GM12878 (cell line): ENCODE data around the gene ALOXE3. TPM values are rescaled to one million over a fixed set of nuclear protein-coding genes. Genes with fewer than 3 reads are reported as not detected.

Source experiments
- ATAC-seq: fragments of 200-7000 bp; cut with Tn5 transposase; 3 replicates; pipeline ENCODE4 v1.9.1; 2020; ENCODE audit warnings: mild to moderate bottlenecking, moderate library complexity
- BruUV-seq: library from RNA; stranded (reverse); fragments of 400-500 nt; replicated peaks from 2 replicates; lab custom pipeline; 2021; lab: Mats Ljungman, UMichigan
- CTCF ChIA-PET: fragments of 300-600 bp; sonication (Branson Sonifier 250); formaldehyde crosslinking; extraction: SDS; loops from one replicate; lab custom pipeline; 2021; ENCODE audit warnings: inconsistent platforms; lab: Yijun Ruan, JAX
- POLR2A ChIA-PET: fragments of 350-600 bp; formaldehyde crosslinking; extraction: SDS; loops from one replicate; lab custom pipeline; 2021; ENCODE audit warnings: inconsistent platforms; lab: Charles Lee
- RAD21 ChIA-PET: fragments of 300-600 bp; sonication (Branson Sonifier 250); formaldehyde crosslinking; loops from one replicate; lab custom pipeline; 2023; ENCODE audit warnings: antibody characterized with exemption; ENCODE audit not compliant: unreplicated experiment; lab: Charles Lee
- SMC1A ChIA-PET: fragments of 300-600 bp; sonication (Branson Sonifier 250); formaldehyde crosslinking; loops from one replicate; lab custom pipeline; 2023; ENCODE audit not compliant: unreplicated experiment, uncharacterized antibody; lab: Charles Lee
- DNase-seq: peaks from one replicate; pipeline ENCODE4 v3.0.0-alpha.2; 2011; ENCODE audit warnings: low read depth, low spot score
- FAIRE-seq: peaks from 3 replicates; lab custom pipeline; 2011; peaks lifted over from hg19 to GRCh38; lab: Jason Lieb, UNC
- H2AFZ ChIP-seq: 2 replicates; pipeline ENCODE4 v1.6.0; 2011; ENCODE audit warnings: low read depth, low read length, control low read depth; ENCODE audit not compliant: control insufficient read depth
- H3K27ac ChIP-seq: 2 replicates; pipeline ENCODE4 v1.5.1; 2011; ENCODE audit warnings: control low read depth; ENCODE audit not compliant: control insufficient read depth, insufficient read depth
- H3K27me3 ChIP-seq, 2 experiments: replicated peaks in 1 of 2; 2 replicates each; pipeline versions ENCODE4 v1.6.0 to v1.6.1; 2011; ENCODE audit warnings: low read length in 1 of 2; ENCODE audit not compliant: control insufficient read depth in 2 of 2, insufficient read depth in 2 of 2
- H3K36me3 ChIP-seq, 2 experiments: 2 replicates each; pipeline ENCODE4 v1.5.1; 2011; ENCODE audit warnings: low read length in 1 of 2; ENCODE audit not compliant: control insufficient read depth in 2 of 2, insufficient read depth in 2 of 2
- H3K4me1 ChIP-seq: 2 replicates; pipeline ENCODE4 v1.6.1; 2011; ENCODE audit warnings: mild to moderate bottlenecking, low read length, moderate library complexity, mixed read lengths; ENCODE audit not compliant: control insufficient read depth, insufficient read depth
- H3K4me2 ChIP-seq: 2 replicates; pipeline ENCODE4 v1.6.0; 2011; ENCODE audit warnings: control low read depth; ENCODE audit not compliant: control insufficient read depth, insufficient read depth
- H3K4me3 ChIP-seq: fragments of 200-600 bp; sonication (generic); 2 replicates; pipeline ENCODE4 v1.5.1; 2016
- H3K79me2 ChIP-seq: 2 replicates; pipeline ENCODE4 v1.6.0; 2011; ENCODE audit warnings: low read length; ENCODE audit not compliant: control insufficient read depth, insufficient read depth
- H3K9ac ChIP-seq: 2 replicates; pipeline ENCODE4 v1.8.0; 2011; ENCODE audit warnings: low read length, control low read depth, mixed read lengths; ENCODE audit not compliant: control insufficient read depth, insufficient read depth
- H3K9me3 ChIP-seq: replicated peaks from 3 replicates; pipeline ENCODE4 v1.5.1; 2011; ENCODE audit warnings: mild to moderate bottlenecking, low read length; ENCODE audit not compliant: control insufficient read depth, insufficient read depth
- H4K20me1 ChIP-seq: 2 replicates; pipeline ENCODE4 v1.6.0; 2011; ENCODE audit not compliant: control insufficient read depth, insufficient read depth
- BHLHE40 ChIP-seq, 2 experiments: fragments of 450-650 bp in 1 of 2; IDR thresholded peaks; 2 replicates each; pipeline ENCODE4 v1.6.1; 2011 to 2017; ENCODE audit warnings: low read depth in 2 of 2, borderline replicate concordance in 1 of 2, improper control_type of control experiment in 1 of 2, low read length in 1 of 2, mild to moderate bottlenecking in 1 of 2
- CTCF ChIP-seq, 3 experiments: IDR thresholded peaks in 2 of 3; conservative IDR thresholded peaks in 1 of 3; 2 replicates each; pipeline ENCODE4 v1.5.1; 2011; ENCODE audit warnings: low read depth in 3 of 3, low read length in 3 of 3, mild to moderate bottlenecking in 3 of 3, control low read depth in 2 of 3, moderate library complexity in 2 of 3, inconsistent platforms in 1 of 3, mixed read lengths in 1 of 3; ENCODE audit not compliant: control insufficient read depth in 2 of 3, insufficient read depth in 1 of 3; ENCODE audit errors: extremely low read depth in 1 of 3
- GATAD2B ChIP-seq: fragments of 450-650 bp; conservative IDR thresholded peaks from 2 replicates; pipeline ENCODE4 v1.6.1; 2017; ENCODE audit warnings: low read depth, mild to moderate bottlenecking, moderate library complexity
- IKZF1 ChIP-seq: fragments of 450-650 bp; conservative IDR thresholded peaks from 2 replicates; pipeline ENCODE4 v1.6.1; 2017; ENCODE audit warnings: antibody characterized with exemption, mild to moderate bottlenecking
- PAX8 ChIP-seq: fragments of 450-650 bp; IDR thresholded peaks from 2 replicates; pipeline ENCODE4 v1.6.1; 2017; ENCODE audit warnings: mild to moderate bottlenecking, moderate library complexity
- PRDM15 ChIP-seq: fragments of 450-650 bp; formaldehyde crosslinking; IDR thresholded peaks from 2 replicates; pipeline ENCODE4 v1.4.0; 2020; ENCODE audit warnings: mild to moderate bottlenecking, moderate library complexity
- RAD21 ChIP-seq: IDR thresholded peaks from 2 replicates; pipeline ENCODE4 v1.6.1; 2011; ENCODE audit warnings: mild to moderate bottlenecking, low read depth, low read length, moderate library complexity; ENCODE audit not compliant: insufficient read depth
- SMC3 ChIP-seq: IDR thresholded peaks from 2 replicates; pipeline ENCODE4 v1.6.1; 2011; ENCODE audit warnings: low read length, improper control_type of control experiment, borderline replicate concordance
- SPI1 ChIP-seq: IDR thresholded peaks from 2 replicates; pipeline ENCODE4 v1.6.1; 2011; ENCODE audit warnings: low read depth, mild to moderate bottlenecking, low read length, moderate library complexity, borderline replicate concordance; ENCODE audit not compliant: insufficient read depth
- TCF3 ChIP-seq: IDR thresholded peaks from 2 replicates; pipeline ENCODE4 v1.6.1; 2012; ENCODE audit warnings: low read depth, mild to moderate bottlenecking, low read length, borderline replicate concordance; ENCODE audit not compliant: insufficient read depth
- YY1 ChIP-seq: IDR thresholded peaks from 2 replicates; pipeline ENCODE4 v1.6.1; 2011; ENCODE audit warnings: low read depth, mild to moderate bottlenecking, low read length
- WGBS: methylation state at CpG from one replicate; pipeline ENCODE4 v1.1.6; 2016; ENCODE audit warnings: low lambda C conversion rate; ENCODE audit not compliant: insufficient replicate concordance, insufficient coverage; ENCODE audit errors: missing lambda C conversion rate; 5-methylcytosine and 5-hydroxymethylcytosine counted together
- in situ Hi-C: fragments of 300-500 bp; cut with MboI; formaldehyde crosslinking; loops from 9 replicates; pipeline ENCODE4 v1.14.3; 2018; ENCODE audit warnings: mixed read lengths
- intact Hi-C: fragments of 100-400 bp; cut with micrococcal nuclease; formaldehyde crosslinking; loops from one replicate; pipeline ENCODE4 v1.14.2; 2022; ENCODE audit not compliant: unreplicated experiment
- polyA plus RNA-seq, 11 experiments: library from polyadenylated mRNA; depleted of rRNA in 4 of 11; unstranded in 6 of 11; stranded (reverse) in 5 of 11; fragments of >200 nt; fragmentation: Nextera tagmentation in 4 of 11; fragmentation: Illumina TruSeq in 1 of 11; extraction: Ambion mirVana in 4 of 11; extraction: Trizol in 1 of 11; gene quantifications; 1 replicate in 1 of 11; 2 replicates in 10 of 11; pipeline versions ENCODE4 v1.2.1 to v1.2.3, GENCODE V29; 2011 to 2016; ENCODE audit warnings: inconsistent platforms in 2 of 11, missing spikeins in 2 of 11, low read depth in 1 of 11
- total RNA-seq, 4 experiments: library from RNA; depleted of rRNA in 3 of 4; stranded (reverse); fragments of >200 nt in 3 of 4; fragmentation: Illumina TruSeq in 1 of 4; extraction: Trizol in 1 of 4; gene quantifications; 2 replicates each; pipeline versions ENCODE4 v1.2.1 to v1.2.3, GENCODE V29; 2013 to 2021

Gene ALOXE3
- total and polyA plus RNA-seq, 10 of the 15 experiments (the other 5 are each of a cell fraction or from before 2014, with no cell fraction given): 0.04 TPM; not detected in 9

- ChIA-PET CTCF (interaction anchor here (0.7 to 9.4 kb wide), 12 partner anchors 8 to 217 kb away, joined by 3 to 159 read pairs (median 4); partner anchors contain the start of genes ALOX12B and ALOXE3), POLR2A (no interaction called here), SMC1A (interaction anchor here (1.3 to 1.7 kb wide), 2 partner anchors 31 to 40 kb away, joined by 4 to 9 read pairs; no protein-coding TSS in a partner anchor), RAD21 (interaction anchor here (0.9 to 1.4 kb wide), 4 partner anchors 8 to 39 kb away, joined by 3 to 7 read pairs (median 3); partner anchors contain the start of genes ALOX12B and ALOXE3)
- H2AFZ ChIP-seq: peak overlapping the region; percentile 89
- no peaks in the 10 kb centered on the region for H3K9me3 ChIP-seq
- no peak for FAIRE-seq
- DNase-seq: no peak
- 2% methylated on average over 42 of the region's 87 CpGs for WGBS
- peaks cover 3% of the 10 kb centered on the region in 2 experiments; a peak in 3 of 4 replicates for H3K27me3 ChIP-seq
- no peaks in the 10 kb centered on the region for H3K36me3 ChIP-seq
- H3K79me2 ChIP-seq: no peaks in the 10 kb centered on the region
- in situ Hi-C loops: loop anchor here (5.0 to 10.0 kb wide), 2 partner anchors 33 to 665 kb away; partner anchors contain the start of gene CCDC42
- intact Hi-C loops: loop anchor here (2.0 to 10.0 kb wide), 2 partner anchors 39 to 665 kb away; partner anchors contain the start of genes ALOXE3 and CCDC42
- peak overlapping the region; percentile 92 for H3K4me2 ChIP-seq
- H3K4me1 ChIP-seq: peaks cover 4% of the 10 kb centered on the region; the same call in 1 of the 2 replicates
- TF ChIP-seq PAX8 (no peak), IKZF1 (peak; percentile 43; the same call in 1 of the 2 replicates), GATAD2B (0 out of 2 replicates have a peak, but pooled peaks have one; percentile 11), YY1 (peak; percentile 68), BHLHE40 (IDR thresholded peaks at IDR 0.05; ENCODE audit: borderline replicate concordance in 1 of 2, low read depth in 2 of 2, low read length in 1 of 2) (peak in 1 of 2 experiments; percentile 43; a peak in 2 of 4 replicates), TCF3 (0 out of 2 replicates have a peak, but pooled peaks have one; percentile 11), RAD21 (peak; percentile 57), PRDM15 (CRISPR knock-in tag) (no peak), SPI1 (no peak), CTCF (IDR thresholded peaks at IDR 0.05 in 2 of 3, conservative IDR thresholded peaks at IDR 0.05 in 1 of 3; ENCODE audit: control insufficient read depth in 2 of 3, extremely low read depth in 1 of 3, insufficient read depth in 1 of 3, low read depth in 3 of 3, low read length in 3 of 3) (peak; percentile 78 to 91 (median 90)), SMC3 (peak; percentile 75)
- H4K20me1 ChIP-seq: no peaks in the 10 kb centered on the region
- peak overlapping the region; percentile 75 for H3K4me3 ChIP-seq
- BruUV-seq: no TSS peak
- H3K27ac ChIP-seq: no peak overlapping the region
- peak overlapping the region; percentile 43; the same call in 1 of the 2 replicates for H3K9ac ChIP-seq
- peak; percentile 96 for ATAC-seq
Observed at GRCh38 chr17:8079291-8080207, 38.8 kb downstream of the ALOXE3 start.
